DMS53 treated with DMSO at 0.1 percent for 48 hours (cell line): ENCODE measurements around the gene H2BK1.
A peak's percentile ranks its signal among the peaks of the same experiment; 100 is the strongest.

Source experiments
- DNase-seq: peaks from one replicate; lab custom pipeline; 2025; ENCODE audit not compliant: unreplicated experiment; lab: John Stamatoyannopoulos, UW

H2BK1 gene

DNA sequence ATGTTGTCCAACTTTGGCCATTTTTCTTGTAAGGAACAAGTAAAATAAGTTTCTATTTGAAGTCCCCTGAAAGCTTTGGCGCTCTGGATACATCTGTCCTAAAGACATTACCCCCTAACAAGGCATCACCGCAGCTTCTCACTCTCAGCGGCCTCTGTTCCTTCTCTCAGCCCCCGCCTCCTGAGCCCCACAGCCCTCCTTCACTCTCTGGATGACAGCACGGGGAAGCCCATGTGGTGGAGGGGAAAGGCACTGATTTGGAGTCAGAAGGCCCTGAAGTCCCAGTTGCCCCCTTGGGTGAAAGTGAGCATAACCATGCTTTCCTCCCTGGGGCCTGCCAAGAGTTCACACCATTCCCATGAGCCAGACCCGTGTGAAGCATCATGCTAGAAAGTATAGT lies 4.6 kb downstream of the H2BK1 start:
- DNase-seq, result no peak

DNA sequence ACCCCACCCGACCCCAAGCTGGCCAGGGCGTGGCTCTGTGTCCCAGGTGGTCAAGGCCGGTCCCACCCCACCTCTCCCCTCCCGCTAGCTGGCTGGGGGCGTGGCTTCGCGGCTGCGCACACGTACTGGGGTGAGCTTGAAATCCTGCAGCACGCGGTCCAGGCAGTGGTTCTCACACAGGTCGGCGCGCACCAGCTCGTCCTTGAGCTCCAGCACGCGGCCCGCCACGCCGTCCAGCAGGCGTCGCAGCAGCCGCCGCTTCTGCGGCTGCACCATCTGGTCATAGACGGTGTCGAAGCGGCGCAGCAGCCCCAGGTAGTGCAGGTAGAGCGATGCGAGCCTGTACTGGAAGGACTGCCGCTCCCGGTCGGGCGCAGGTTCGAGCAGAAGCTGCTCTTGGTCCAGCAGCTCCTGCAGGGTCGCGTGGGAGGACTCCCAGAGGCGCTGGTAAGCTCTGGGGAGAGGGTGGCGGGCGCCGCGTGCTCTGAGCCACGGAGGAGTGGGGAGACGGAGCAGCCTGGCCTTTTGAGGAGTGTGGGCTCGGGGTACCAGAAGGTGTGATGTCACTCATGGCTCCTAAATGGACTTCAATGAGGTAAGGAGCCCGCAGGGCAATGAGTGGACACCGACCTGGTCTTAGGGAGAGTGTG lies 5.8 kb downstream of the H2BK1 start:
- DNase-seq, result peak; percentile 38

DNA sequence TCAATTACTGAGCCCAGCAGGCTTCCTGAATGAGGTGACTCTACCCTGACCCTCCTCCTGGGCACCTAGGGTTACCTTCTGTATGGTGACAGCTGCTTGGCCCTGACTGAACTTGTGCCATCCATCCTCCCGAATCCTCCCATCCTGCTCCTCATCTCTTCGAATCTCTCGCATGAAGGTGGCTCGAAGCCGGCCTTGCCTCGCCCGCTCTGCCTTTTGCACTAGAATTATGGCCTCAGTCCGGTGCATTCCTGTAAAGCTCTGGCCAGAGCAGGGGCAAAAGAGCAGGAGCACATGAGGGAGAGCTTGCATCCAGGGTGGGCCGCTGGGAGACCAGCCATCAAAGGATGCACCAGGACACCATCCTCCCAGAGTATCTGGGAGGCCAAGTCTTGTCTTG lies 7.5 kb downstream of the H2BK1 start:
- DNase-seq, result no peak

DNA sequence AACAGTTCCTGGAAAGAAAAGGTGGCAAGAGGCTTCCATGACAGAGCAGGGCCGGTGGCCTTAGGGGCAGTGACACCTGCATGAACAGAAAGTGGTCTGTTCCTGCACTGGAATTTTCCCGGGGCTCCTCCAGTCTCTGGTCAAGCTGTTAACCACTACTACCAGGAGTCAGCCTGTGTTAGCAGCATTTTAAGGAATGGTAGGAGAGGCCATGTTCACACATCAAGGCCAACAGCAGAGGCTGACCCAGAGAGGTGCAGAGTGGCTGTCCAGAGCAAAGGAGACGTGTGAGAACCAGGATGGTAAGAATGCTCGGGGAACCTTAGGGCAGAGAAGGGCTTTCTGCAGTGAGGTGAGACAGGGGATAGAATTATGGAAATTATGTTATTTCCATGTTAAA lies 8.5 kb downstream of the H2BK1 start:
- DNase-seq, result no peak

DNA sequence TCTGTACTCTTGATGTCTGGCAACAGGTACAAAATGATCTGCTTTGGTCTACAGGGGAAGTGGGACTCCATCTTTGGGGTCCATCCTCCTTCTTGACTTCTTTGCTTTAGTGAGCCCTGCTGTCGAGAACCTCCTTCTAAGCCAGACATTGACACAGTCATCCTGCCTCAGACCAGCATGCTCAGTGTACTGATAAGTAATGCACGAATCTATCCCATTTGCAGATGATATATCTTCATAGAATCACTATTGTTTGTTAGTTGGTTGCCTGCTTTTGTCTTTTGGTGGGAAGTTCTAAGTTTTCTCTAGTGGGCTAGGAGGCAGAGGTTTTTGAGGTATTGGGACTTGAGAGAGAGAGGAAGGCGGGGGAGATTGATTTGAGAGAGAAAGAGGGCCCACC lies 8.9 kb downstream of the H2BK1 start:
- no peak for DNase-seq

DNA sequence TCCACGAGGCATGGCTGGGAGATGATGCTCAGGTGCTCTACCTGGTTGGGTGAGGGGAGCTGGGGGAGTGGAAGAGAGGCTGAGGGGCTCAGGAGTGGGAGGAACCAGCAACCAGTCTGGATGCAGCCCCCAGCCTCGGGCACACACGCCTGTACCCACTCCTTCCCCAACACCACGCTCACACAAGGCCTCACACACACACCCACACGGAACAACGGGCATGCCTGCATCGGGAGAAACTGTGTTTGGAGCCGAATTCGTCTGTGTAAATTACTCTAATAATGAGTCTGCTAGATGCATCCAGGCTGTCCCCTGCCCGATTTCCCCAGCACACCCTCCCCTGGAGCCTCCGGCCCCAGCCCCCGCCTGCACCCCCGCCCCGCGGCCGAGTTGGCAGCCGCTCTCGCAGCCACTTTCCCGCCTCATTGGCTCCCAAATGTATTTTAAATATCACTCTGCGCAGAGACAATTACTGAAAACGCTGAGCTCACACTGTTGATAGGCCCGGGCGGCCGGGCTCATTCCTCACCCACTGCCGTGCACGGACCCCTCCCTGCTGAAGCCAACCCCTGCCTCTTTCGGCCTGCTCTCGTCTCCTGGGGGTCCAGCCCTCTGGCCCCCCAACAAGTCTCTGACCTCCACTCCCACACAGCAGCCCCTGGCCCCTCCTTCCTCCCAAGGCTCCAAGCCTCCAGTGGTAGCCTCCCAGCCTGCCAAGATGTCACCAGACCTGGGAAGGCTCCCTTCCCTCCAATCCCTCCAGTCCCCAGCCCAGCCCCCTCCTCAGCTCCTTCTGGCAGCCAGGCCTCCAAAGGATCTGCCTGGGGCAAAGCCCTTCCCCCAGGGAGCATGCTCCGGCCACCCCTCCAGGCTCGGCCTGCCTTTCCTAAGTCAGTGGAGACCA lies 11.1 kb downstream of the H2BK1 start:
- no peak for DNase-seq

DNA sequence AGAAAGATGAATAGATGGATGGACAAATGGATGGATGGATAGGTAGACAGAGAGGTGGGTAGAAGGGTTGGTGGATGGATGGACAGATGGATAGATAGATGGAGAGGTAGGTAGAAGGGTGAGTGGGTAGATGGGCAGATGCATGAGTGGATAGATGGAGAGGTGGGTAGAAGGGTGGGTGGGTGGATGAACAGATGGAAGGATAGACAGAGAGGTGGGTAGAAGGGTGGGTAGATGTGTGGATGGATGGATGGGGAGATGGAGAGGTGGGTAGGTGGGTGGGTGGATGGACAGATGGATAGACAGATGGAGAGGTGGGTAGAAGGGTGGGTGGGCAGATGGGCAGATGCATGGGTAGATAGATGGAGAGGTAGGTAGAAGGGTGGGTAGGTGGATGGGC lies 12.4 kb downstream of the H2BK1 start:
- DNase-seq, result no peak

DNA sequence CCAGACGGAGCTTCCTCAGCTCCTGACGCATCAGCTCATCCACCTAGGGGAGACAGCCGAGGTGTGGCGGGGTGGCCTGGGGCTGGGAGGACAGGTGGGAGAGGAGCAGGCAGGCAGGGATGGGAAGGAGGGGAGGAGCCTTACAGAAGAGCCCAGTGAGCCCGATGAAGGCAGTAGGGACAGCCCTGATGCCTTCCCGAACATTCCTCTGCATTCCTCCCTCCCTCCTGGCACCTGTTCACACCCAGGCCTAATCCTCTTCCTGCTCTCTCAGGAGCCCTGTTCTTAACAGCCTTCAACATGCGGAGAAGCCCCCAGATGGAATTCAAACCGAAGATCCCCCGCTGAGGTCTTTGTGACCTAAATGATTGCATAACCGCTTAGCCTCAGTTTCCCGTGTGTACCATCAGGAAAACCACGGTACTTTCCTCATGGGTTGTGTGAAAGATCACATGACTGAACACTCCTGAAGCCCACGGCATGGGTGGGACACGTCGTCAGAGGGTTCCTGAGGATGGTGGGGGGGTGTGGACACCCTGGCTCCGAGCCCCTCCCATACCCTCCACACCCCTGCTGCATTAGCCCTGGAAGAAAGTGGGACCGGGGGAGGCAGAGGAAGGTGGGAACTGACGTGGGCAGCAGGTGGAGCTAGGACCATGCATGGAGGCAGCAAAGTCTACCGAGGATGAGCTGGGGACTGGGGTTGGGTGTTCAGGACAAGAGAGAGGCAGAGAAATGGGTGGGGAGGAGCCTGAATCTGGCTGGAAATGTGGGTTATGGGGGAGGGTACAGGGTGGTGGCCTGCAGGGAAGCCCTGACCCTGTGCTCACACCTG lies 14.5 kb downstream of the H2BK1 start:
- DNase-seq, result no peak

DNA sequence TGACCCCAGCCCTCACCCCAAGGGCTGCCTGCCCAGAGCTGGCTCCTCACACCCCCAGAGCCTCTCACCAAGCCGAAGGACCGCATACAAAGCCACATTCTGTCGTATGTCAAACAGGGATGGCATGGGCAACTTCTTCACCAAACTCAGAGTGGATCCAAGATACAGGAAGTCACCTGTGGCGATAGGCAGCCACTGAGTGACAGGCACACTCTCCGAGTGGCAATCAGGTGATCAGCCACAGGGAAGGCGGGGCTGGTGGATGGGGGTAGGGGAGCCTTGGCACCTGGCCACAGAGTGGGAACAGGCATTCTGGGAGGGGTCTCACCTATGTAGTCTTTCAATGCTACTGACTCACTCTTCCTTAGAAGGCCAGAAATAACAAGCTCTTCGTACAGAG lies 16.1 kb downstream of the H2BK1 start:
- no peak for DNase-seq

DNA sequence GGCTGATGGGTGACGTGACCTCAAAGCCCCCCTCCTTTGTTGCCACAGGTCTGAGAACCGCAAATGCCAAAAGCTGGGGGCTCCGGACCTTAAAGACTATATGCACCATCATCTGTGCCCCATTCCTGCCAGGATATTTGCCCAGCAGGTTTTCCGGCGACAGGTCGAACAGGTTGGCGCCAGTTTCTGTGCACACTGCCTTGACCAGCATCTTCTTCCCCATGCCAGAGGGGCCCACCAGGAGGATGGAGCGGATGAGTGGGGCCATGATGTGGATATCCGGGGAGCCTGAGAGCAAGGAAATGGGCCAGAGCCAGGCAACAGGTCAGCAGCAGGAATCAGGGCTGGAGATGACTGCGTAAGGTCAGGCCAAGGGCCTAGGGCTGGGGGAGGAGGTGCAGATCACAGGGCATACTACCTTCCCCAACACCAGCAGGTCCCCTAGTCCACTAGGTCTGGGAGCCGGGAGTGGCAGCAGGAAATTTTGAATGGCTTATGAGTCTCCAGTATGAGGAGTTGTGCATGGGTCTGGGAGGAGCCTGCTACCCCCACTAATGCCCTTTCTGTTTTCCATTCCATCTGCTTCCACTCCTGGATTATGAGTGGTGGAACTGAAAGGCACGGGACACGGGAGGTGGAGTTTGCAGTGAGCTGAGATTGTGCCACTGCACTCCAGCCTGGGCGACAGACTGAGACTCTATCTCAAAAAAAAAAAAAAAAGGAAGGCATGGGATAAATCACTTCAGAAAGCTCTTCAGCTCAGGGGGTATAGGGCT lies 16.9 kb downstream of the H2BK1 start:
- DNase-seq, result no peak

DNA sequence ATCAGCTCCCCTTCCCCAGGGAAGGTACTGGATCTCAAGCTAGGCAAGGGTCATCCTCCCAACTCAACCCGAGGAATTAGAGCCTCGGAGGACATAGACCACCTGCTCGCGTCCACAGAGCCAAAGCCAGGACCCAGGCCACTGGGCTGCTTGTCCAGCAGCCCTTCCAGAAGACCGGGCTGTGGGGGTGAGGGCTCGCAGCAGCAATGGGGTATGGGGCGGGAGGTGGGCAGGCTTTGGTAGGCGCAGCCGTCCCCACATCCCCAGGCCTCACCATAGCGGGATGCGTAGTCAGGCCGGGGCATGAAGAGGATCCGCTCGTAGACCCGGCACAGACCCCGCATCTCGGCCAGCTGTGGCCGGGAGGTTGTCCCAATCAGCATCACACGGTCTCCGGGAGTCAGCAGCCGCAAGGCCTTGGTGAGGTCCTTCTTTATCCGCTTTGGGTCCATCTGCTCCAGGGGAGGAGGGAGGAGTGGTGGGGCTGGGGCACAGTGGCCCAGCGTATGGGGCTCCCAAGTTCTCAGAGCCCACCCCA lies 18.2 kb downstream of the H2BK1 start:
- DNase-seq, result no peak

DNA sequence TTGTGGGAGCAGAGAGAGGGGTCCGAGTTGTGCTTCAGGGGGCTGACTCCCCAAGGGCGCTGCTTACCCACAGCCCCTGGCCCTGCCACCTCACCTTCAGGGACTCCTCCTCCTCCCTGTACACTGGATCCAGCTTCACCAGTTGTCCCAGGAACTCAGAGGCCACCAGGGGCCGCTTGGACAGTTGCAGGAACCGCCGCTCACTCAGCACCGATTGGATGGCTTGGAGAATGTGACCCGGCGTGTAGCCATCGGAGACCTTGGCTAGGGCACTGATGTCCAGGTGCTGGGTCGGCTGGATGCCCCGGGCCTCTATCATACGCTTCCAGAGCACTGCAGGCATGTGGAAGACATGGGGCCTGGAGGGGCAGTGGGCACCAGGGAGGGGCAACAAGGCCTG lies 18.7 kb downstream of the H2BK1 start:
- DNase-seq, result no peak

DNA sequence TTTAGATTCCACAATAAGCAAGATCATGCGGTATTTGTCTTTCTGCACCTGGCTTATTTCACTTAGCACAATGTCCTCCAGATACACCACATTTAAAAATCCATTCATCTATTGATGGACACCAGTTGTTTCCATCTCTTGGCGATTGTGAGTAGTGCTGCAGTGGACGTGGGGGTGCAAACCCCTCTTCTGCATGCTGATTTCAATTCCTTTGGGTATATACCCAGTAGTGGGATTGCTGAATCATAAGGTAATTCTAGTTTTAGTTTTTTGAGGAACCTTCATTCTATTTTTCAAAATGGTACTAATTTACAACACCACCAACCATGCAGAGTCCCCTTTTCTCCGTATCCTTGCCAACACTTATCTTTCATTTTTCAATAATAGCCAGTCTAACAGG lies 21.2 kb downstream of the H2BK1 start:
- DNase-seq, result no peak

DNA sequence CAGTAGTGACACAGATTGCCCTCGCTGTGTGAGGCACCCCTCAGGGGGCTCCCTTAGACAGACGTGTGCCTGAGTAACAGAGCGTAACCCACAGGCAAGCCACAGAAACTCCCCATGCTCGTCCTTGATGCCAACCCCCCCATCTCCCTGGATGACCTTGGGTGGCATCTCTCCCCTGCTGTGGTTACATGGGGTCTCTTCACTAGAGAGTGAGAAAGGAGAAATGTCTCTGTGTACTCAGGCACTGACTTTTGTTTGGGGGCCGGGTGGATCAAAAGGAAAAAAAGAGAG lies 22.1 kb downstream of the H2BK1 start:
- no peak for DNase-seq

DNA sequence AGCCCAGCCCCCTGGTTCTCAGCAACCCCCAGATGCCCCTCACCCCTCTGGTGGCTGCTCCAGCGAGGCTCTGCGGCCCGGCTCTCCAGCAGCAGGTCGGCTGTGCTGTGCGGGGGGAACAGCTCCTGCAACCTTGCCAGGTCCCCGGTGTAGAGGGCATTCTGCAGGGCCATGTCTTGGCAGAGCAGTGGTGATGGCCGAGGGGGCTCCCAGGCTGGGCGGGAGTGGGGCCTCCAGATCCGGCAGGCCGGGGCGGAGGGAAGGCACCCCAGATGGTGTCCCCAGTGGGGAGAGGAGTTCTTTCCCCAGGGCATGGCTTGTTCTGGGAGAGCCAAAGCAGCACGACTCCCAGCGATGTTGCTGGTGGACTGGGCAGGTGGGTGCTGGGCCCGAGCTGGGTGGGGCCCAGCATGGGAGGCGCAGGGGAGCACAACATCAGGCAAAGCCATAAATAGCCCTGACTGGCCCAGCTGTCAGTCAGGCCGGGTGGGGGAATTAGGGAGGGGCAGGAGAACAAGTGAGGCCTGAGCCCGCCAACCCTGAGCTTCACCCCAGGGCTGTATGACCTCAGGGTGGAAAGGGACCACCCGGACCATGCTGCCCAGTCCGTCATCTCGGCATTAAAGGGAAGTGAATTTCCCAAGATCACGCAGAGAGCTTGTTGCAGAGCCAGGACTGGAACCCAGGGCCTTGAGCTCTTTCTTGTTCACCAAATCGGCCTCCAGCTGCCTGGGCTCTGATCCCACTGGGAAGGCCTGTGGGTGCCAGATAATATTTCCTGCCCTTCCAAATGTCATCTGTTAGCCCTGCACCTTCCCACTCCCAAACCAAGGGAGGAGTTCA lies 22.7 kb downstream of the H2BK1 start:
- DNase-seq, result no peak

DNA sequence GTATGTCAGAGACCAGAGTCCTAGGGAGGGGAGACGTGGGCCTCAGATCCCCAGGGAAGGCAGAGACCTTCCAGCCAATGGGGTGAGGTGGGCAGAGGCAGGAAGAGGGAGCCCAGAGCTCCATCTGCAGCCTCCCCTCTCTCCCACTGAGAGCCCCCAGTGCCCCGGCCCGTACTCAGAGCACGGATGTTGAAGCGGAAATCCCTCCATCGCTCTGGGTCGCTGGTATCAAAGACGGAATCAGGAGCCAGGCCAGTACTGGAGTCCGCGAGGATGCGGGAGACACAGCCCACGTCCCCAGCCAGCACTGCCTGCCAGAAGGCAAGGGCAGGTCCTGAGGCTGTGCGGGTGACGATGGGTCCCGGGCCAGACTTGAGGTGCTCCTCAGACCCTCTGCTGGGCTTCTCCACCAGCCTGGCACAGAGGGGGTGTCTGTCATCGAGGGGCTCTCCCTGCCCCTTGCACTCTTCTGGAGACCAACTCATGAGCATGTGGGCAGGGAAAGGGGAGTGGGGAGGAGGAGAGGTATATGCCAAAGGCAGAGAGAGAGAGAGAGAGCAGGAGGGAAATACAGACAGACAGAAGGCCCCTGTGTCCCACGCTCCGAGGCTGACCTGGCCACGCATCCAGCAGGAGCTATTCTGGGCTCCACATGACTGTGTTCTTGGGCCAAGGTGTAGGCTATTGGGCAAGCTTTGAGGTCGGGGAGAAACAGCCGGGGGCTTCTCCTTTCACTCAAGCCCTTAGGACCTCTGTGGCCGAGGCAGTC lies 23.5 kb downstream of the H2BK1 start, which contains the start of gene ASB10:
ASB10 (minus strand) TSS at position 611 of the 769 bp plus-strand sequence; CDS start at position 491, 120 bp downstream.
- DNase-seq, result no peak

DNA sequence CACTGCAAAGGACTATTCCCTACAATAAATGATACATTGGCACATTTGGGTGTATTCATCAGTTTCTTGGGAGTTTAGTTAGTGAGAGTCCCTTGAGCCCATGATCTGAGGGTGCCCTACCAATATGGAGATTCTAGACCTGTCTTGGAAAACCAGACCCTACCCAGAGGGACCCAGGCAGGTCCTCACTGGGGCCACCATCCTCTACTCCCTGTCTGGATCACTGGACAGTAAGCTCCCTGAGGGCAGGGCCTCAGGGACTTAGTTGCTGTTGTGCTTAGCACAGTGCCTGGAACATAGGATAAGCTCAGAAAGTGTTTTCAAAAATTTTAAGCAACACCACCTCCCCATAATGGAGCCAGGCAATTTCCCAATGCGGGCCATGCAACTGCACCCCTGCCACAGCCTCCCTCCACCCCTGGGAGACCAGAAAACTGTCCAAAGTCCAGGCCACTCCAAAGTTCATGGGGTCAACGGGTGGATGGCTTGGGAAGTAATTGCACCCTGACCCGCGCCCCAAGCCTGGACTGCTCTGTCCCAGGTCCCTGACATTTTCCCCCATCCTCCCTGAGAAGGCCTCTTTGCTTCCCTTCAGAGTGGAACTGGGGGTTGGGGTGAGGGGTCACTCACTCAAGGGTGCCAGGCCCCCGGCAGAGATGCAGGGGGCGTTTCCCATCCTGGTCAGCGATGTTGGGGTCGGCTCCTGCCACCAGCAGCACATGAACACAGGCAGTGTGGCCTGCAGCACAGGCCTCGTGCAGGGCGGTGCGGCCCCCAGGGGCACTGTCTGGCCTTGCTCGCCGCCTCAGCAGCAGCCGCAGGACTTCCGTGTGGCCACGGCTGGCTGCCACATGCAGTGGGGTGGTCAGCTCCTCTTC lies 24.3 kb downstream of the H2BK1 start:
- DNase-seq, result no peak

DNA sequence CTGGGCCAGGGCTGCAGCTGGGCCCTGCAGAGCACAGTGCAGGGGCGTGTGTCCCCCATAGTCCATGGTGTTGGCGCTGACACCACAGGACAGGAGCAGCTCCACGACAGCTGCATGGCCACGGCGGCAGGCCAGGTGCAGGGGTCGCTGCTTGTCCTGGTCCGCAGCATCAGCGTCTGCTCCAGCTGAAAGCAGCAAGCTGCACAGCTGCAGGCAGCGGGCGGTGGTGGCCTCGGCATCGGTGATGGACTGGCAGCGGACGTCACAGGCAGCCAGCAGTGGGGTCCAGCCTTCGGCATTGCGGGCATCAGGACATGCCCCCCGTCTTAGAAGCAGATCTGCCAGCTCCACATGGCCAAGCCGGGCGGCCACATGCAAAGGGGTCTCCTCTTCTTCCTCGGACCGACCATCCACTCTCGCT lies 29.3 kb downstream of the H2BK1 start:
- DNase-seq, result no peak
